HEK293T (cell line): Measurements from ENCODE around the gene SCGN.
A peak's percentile ranks its signal among the peaks of the same experiment; 100 is the strongest.

Experiments used
- CTCF ChIA-PET: fragments of 350-600 bp; formaldehyde crosslinking; extraction: SDS; loops from one replicate; lab custom pipeline; 2021; ENCODE audit warnings: antibody characterized with exemption, inconsistent platforms; lab: Yijun Ruan, JAX
- POLR2A ChIA-PET: fragments of 350-600 bp; formaldehyde crosslinking; extraction: SDS; loops from one replicate; lab custom pipeline; 2020; ENCODE audit warnings: antibody characterized with exemption, inconsistent platforms; lab: Yijun Ruan, JAX
- DNase-seq: peaks from one replicate; pipeline ENCODE4 v3.0.0; 2012; ENCODE audit warnings: mixed read lengths; ENCODE audit errors: extremely low spot score
- ARNT ChIP-seq: fragments of 450-650 bp; IDR thresholded peaks from 2 replicates; pipeline ENCODE4 v1.6.1; 2017; ENCODE audit warnings: mild to moderate bottlenecking
- BHLHE40 ChIP-seq: fragments of 450-650 bp; IDR thresholded peaks from 2 replicates; pipeline ENCODE4 v1.6.1; 2016; ENCODE audit warnings: mild to moderate bottlenecking, moderate library complexity, borderline replicate concordance
- CTBP1 ChIP-seq: fragments of 450-650 bp; IDR thresholded peaks from 2 replicates; pipeline ENCODE4 v1.6.1; 2016; ENCODE audit warnings: borderline replicate concordance
- ELF4 ChIP-seq: fragments of 450-650 bp; IDR thresholded peaks from 2 replicates; pipeline ENCODE4 v1.6.1; 2017; ENCODE audit warnings: antibody characterized with exemption
- FOXA1 ChIP-seq: fragments of 450-650 bp; IDR thresholded peaks from 2 replicates; pipeline ENCODE4 v1.6.1; 2016; ENCODE audit warnings: mild to moderate bottlenecking
- FOXK2 ChIP-seq: fragments of 450-650 bp; IDR thresholded peaks from 2 replicates; pipeline ENCODE4 v1.6.1; 2016; ENCODE audit warnings: mild to moderate bottlenecking
- FOXM1 ChIP-seq: fragments of 450-650 bp; IDR thresholded peaks from 2 replicates; pipeline ENCODE4 v1.6.1; 2017; ENCODE audit warnings: mild to moderate bottlenecking, borderline replicate concordance
- HDGF ChIP-seq: fragments of 450-650 bp; IDR thresholded peaks from 2 replicates; pipeline ENCODE4 v1.6.1; 2017; ENCODE audit warnings: antibody characterized with exemption, borderline replicate concordance
- L3MBTL2 ChIP-seq: fragments of 450-650 bp; conservative IDR thresholded peaks from 2 replicates; pipeline ENCODE4 v1.6.1; 2016; ENCODE audit warnings: mild to moderate bottlenecking
- LEF1 ChIP-seq: fragments of 450-650 bp; IDR thresholded peaks from 2 replicates; pipeline ENCODE4 v1.6.1; 2017; ENCODE audit warnings: mild to moderate bottlenecking, borderline replicate concordance
- NFRKB ChIP-seq: fragments of 450-650 bp; IDR thresholded peaks from 2 replicates; pipeline ENCODE4 v1.6.1; 2016; ENCODE audit warnings: mild to moderate bottlenecking, moderate library complexity
- SP1 ChIP-seq: fragments of 450-650 bp; IDR thresholded peaks from 2 replicates; pipeline ENCODE4 v1.6.1; 2017
- SUZ12 ChIP-seq: fragments of 450-650 bp; IDR thresholded peaks from 2 replicates; pipeline ENCODE4 v1.6.1; 2016; ENCODE audit warnings: mild to moderate bottlenecking
- TARDBP ChIP-seq: fragments of 450-650 bp; IDR thresholded peaks from 2 replicates; pipeline ENCODE4 v1.6.1; 2016
- ZNF384 ChIP-seq: fragments of 450-650 bp; IDR thresholded peaks from 2 replicates; pipeline ENCODE4 v1.6.1; 2016
- TF ChIP-seq, protein P1 (sequence below): fragments of 450-650 bp; IDR thresholded peaks from 2 replicates; pipeline ENCODE4 v1.6.1; 2016

SCGN gene, protein sequence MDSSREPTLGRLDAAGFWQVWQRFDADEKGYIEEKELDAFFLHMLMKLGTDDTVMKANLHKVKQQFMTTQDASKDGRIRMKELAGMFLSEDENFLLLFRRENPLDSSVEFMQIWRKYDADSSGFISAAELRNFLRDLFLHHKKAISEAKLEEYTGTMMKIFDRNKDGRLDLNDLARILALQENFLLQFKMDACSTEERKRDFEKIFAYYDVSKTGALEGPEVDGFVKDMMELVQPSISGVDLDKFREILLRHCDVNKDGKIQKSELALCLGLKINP

DNA sequence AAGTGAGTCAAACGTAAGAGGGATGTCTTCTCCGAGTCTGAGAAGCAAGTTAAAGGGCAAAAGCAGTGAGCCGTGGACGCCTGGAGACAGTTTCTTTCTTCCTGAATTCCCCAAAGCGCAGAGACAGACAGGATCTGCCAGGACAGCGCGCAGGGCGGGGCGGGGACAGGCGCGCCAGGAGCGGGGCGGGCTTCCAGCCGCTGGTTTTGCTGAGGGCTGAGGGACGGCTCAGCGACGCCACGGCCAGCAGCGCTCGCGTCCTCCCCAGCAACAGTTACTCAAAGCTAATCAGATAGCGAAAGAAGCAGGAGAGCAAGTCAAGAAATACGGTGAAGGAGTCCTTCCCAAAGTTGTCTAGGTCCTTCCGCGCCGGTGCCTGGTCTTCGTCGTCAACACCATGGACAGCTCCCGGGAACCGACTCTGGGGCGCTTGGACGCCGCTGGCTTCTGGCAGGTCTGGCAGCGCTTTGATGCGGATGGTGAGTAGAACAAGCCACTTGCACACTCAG is at the start of gene SCGN:
Gene SCGN, plus strand, starts transcription at position 209 of the 509 bp plus-strand sequence. Its CDS starts 189 bp downstream, at position 398.
- no peak for TF ChIP-seq L3MBTL2
- no peak for TF ChIP-seq NFRKB
- TF ChIP-seq ARNT, result no peak
- no peak for TF ChIP-seq FOXK2
- no peak for TF ChIP-seq LEF1
- no peak for TF ChIP-seq BHLHE40
- no peak for TF ChIP-seq ELF4
- TF ChIP-seq SUZ12, result no peak
- ChIA-PET POLR2A (no interaction called here), CTCF (interaction anchor here (0.6 to 1.1 kb wide), 2 partner anchors 34 to 66 kb away, joined by 3 read pairs; no protein-coding TSS in a partner anchor)
- peak; percentile 74 for DNase-seq

GRCh38 chr6:25602674-25602982 is 49.4 kb upstream of the SCGN start:
- no peak for DNase-seq
- ChIA-PET CTCF (interaction anchor here (0.5 to 1.0 kb wide), 3 partner anchors 66 to 1066 kb away, joined by 3 to 5 read pairs (median 4); no protein-coding TSS in a partner anchor), POLR2A (no interaction called here)
- no peak for TF ChIP-seq CTBP1
- TF ChIP-seq NFRKB, result no peak
- no peak for TF ChIP-seq SUZ12
- TF ChIP-seq L3MBTL2, result no peak
- no peak for TF ChIP-seq LEF1
- TF ChIP-seq SP1, result no peak
- no peak for TF ChIP-seq ELF4
- no peak for TF ChIP-seq TARDBP
- TF ChIP-seq ZNF384, result no peak
- TF ChIP-seq FOXK2, result no peak
- TF ChIP-seq, protein P1, sequence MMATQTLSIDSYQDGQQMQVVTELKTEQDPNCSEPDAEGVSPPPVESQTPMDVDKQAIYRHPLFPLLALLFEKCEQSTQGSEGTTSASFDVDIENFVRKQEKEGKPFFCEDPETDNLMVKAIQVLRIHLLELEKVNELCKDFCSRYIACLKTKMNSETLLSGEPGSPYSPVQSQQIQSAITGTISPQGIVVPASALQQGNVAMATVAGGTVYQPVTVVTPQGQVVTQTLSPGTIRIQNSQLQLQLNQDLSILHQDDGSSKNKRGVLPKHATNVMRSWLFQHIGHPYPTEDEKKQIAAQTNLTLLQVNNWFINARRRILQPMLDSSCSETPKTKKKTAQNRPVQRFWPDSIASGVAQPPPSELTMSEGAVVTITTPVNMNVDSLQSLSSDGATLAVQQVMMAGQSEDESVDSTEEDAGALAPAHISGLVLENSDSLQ, result no peak
- TF ChIP-seq ARNT, result no peak
- no peak for TF ChIP-seq FOXA1
- no peak for TF ChIP-seq FOXM1
- TF ChIP-seq HDGF, result no peak

GRCh38 chr6:25603251-25603650 is 48.8 kb upstream of the SCGN start:
- no peak for DNase-seq
- CTCF ChIA-PET, result no interaction called here
- no peak for TF ChIP-seq ZNF384
- TF ChIP-seq FOXM1, result no peak
- TF ChIP-seq ELF4, result no peak
- TF ChIP-seq NFRKB, result no peak
- TF ChIP-seq HDGF, result no peak
- no peak for TF ChIP-seq SUZ12
- no peak for TF ChIP-seq FOXK2
- no peak for TF ChIP-seq L3MBTL2
- TF ChIP-seq TARDBP, result no peak
- TF ChIP-seq BHLHE40, result no peak
- no peak for TF ChIP-seq ARNT
- no peak for TF ChIP-seq CTBP1
- POLR2A ChIA-PET, result no interaction called here

DNA sequence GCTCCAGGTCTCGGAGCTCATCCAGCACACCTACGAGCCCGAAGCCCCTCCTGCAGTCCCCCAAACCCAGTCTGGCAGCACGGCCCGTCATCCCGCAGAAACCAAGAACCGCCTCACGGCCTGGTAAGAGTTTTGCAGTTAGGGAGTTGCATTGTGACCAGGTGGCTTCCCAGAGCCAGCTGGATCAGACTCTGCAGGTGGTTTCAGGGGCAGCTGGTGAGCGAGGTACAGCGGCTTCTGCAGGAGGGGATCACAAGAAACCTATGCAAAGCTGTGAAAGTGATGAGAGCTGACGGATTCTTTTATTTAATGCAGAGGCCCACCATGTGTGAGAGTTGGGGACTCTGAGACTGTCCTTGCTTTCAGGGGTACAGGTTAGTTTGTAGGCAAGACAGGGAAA is 45.9 kb upstream of the SCGN start:
- CTCF ChIA-PET, result no interaction called here
- no peak for TF ChIP-seq FOXA1
- no peak for TF ChIP-seq FOXK2
- no peak for TF ChIP-seq BHLHE40
- no peak for TF ChIP-seq HDGF
- no peak for TF ChIP-seq SUZ12
- TF ChIP-seq LEF1, result no peak
- TF ChIP-seq ZNF384, result no peak
- TF ChIP-seq SP1, result no peak
- no peak for TF ChIP-seq CTBP1
- POLR2A ChIA-PET, result no interaction called here
- no peak for DNase-seq

- ChIA-PET POLR2A (no interaction called here), CTCF (interaction anchor here (0.5 kb wide), 1 partner anchor 345 kb away, joined by 4 read pairs; no protein-coding TSS in a partner anchor)
- DNase-seq, result no peak
- no peak for TF ChIP-seq HDGF
- TF ChIP-seq, protein P1, result no peak
- no peak for TF ChIP-seq ARNT
- TF ChIP-seq SUZ12, result no peak
- TF ChIP-seq LEF1, result no peak
- no peak for TF ChIP-seq ZNF384
- TF ChIP-seq BHLHE40, result no peak
Measured at GRCh38 chr6:25608558-25609174, 43.3 kb upstream of the SCGN start.

- POLR2A ChIA-PET, result no interaction called here
- no peak for DNase-seq
- no peak for TF ChIP-seq FOXK2
- no peak for TF ChIP-seq NFRKB
- no peak for TF ChIP-seq BHLHE40
- TF ChIP-seq LEF1, result no peak
- TF ChIP-seq ARNT, result no peak
- TF ChIP-seq CTBP1, result no peak
- TF ChIP-seq HDGF, result no peak
- TF ChIP-seq SP1, result no peak
- no peak for TF ChIP-seq TARDBP
- TF ChIP-seq ZNF384, result no peak
- TF ChIP-seq SUZ12, result no peak
- CTCF ChIA-PET, result interaction anchor here (0.7 kb wide), 1 partner anchor 220 kb away, joined by 3 read pairs; no protein-coding TSS in a partner anchor
Measured at GRCh38 chr6:25612666-25613065, 39.3 kb upstream of the SCGN start.
